H9 (cell line): ENCODE results near the gene PCNX2. TPM values are rescaled to one million over a fixed set of nuclear protein-coding genes. Genes with fewer than 3 reads are reported as not detected.

Experiments
- DNase-seq: peaks from one replicate; pipeline ENCODE4 v3.0.0-alpha.2; 2017
- H2AFZ ChIP-seq: one replicate; pipeline ENCODE4 v1.6.1; 2013; ENCODE audit warnings: mild to moderate bottlenecking, low read length, control low read depth, moderate library complexity
- H2AK5ac ChIP-seq: 2 replicates; pipeline ENCODE4 v1.6.1; 2013; ENCODE audit warnings: low read length, control low read depth, mixed read lengths; ENCODE audit not compliant: insufficient read length
- H2BK120ac ChIP-seq: one replicate; pipeline ENCODE4 v1.6.1; 2013; ENCODE audit warnings: low read depth, mild to moderate bottlenecking, low read length, control low read depth, inconsistent platforms; ENCODE audit not compliant: poor library complexity, severe bottlenecking
- H2BK12ac ChIP-seq: 2 replicates; pipeline ENCODE4 v1.6.1; 2013; ENCODE audit warnings: low read length, control low read depth, mixed read lengths, low read depth; ENCODE audit not compliant: insufficient read length
- H2BK15ac ChIP-seq: 2 replicates; pipeline ENCODE4 v1.6.1; 2013; ENCODE audit warnings: low read depth, low read length, control low read depth
- H2BK20ac ChIP-seq: one replicate; pipeline ENCODE4 v1.6.1; 2013; ENCODE audit warnings: low read depth, mild to moderate bottlenecking, low read length, control low read depth, inconsistent platforms; ENCODE audit not compliant: poor library complexity, severe bottlenecking
- H2BK5ac ChIP-seq: 2 replicates; pipeline ENCODE4 v1.6.1; 2013; ENCODE audit warnings: low read length, control low read depth, mixed read lengths; ENCODE audit not compliant: insufficient read length
- H3K14ac ChIP-seq: 2 replicates; pipeline ENCODE4 v1.6.1; 2013; ENCODE audit warnings: low read length, control low read depth; ENCODE audit not compliant: insufficient read depth
- H3K18ac ChIP-seq: 2 replicates; pipeline ENCODE4 v1.6.1; 2013; ENCODE audit warnings: low read depth, mild to moderate bottlenecking, mixed read lengths, low read length, control low read depth; ENCODE audit not compliant: insufficient read length
- H3K23ac ChIP-seq: 2 replicates; pipeline ENCODE4 v1.6.1; 2013; ENCODE audit warnings: low read length, control low read depth, mixed read lengths, low read depth; ENCODE audit not compliant: insufficient read length
- H3K23me2 ChIP-seq: 2 replicates; pipeline ENCODE4 v1.6.1; 2013; ENCODE audit warnings: low read depth, mild to moderate bottlenecking, mixed read lengths, low read length, control low read depth; ENCODE audit not compliant: insufficient read length, poor library complexity, severe bottlenecking
- H3K27ac ChIP-seq: 2 replicates; pipeline ENCODE4 v1.5.1; 2013; ENCODE audit warnings: low read length, control low read depth, mixed read lengths, low read depth; ENCODE audit not compliant: insufficient read length
- H3K27me3 ChIP-seq: 2 replicates; pipeline ENCODE4 v1.6.1; 2013; ENCODE audit warnings: low read length, control low read depth, inconsistent platforms; ENCODE audit not compliant: insufficient read depth
- H3K4ac ChIP-seq: 2 replicates; pipeline ENCODE4 v1.6.1; 2013; ENCODE audit warnings: low read depth, mild to moderate bottlenecking, control low read depth, inconsistent platforms, low read length, moderate library complexity
- H3K4me1 ChIP-seq: 2 replicates; pipeline ENCODE4 v1.6.1; 2013; ENCODE audit warnings: low read length, control low read depth, inconsistent platforms; ENCODE audit not compliant: insufficient read depth
- H3K4me2 ChIP-seq: 2 replicates; pipeline ENCODE4 v1.6.1; 2013; ENCODE audit warnings: low read length, control low read depth, mixed read lengths; ENCODE audit not compliant: insufficient read length, insufficient read depth
- H3K56ac ChIP-seq: 2 replicates; pipeline ENCODE4 v1.6.1; 2013; ENCODE audit warnings: low read depth, mild to moderate bottlenecking, mixed read lengths, low read length, control low read depth; ENCODE audit not compliant: insufficient read length
- H3K79me1 ChIP-seq: 2 replicates; pipeline ENCODE4 v1.6.1; 2013; ENCODE audit warnings: low read depth, mild to moderate bottlenecking, moderate library complexity, low read length, control low read depth, inconsistent platforms; ENCODE audit not compliant: insufficient read depth, poor library complexity, severe bottlenecking
- H3K79me2 ChIP-seq: 2 replicates; pipeline ENCODE4 v1.6.1; 2013; ENCODE audit warnings: low read length, control low read depth, inconsistent platforms; ENCODE audit not compliant: insufficient read depth
- H3K9ac ChIP-seq: 2 replicates; pipeline ENCODE4 v1.6.1; 2013; ENCODE audit warnings: low read length, control low read depth, mixed read lengths; ENCODE audit not compliant: insufficient read length; ENCODE audit errors: extremely low read depth
- H3K9me3 ChIP-seq: one replicate; pipeline ENCODE4 v1.6.1; 2013; ENCODE audit warnings: low read depth, low read length, inconsistent platforms; ENCODE audit not compliant: control insufficient read depth
- H3T11ph ChIP-seq: one replicate; pipeline ENCODE4 v1.6.1; 2013; ENCODE audit warnings: mild to moderate bottlenecking, low read length, control low read depth, inconsistent platforms
- H4K20me1 ChIP-seq: one replicate; pipeline ENCODE4 v1.6.1; 2013; ENCODE audit not compliant: control insufficient read depth, insufficient read length, insufficient read depth
- H4K5ac ChIP-seq: 2 replicates; pipeline ENCODE4 v1.6.1; 2013; ENCODE audit warnings: low read depth, mild to moderate bottlenecking, mixed read lengths, low read length, control low read depth; ENCODE audit not compliant: insufficient read length
- H4K8ac ChIP-seq: replicated peaks from 2 replicates; pipeline ENCODE4 v1.6.1; 2013; ENCODE audit warnings: low read length, control low read depth, mixed read lengths, low read depth; ENCODE audit not compliant: insufficient read length
- H4K91ac ChIP-seq: 2 replicates; pipeline ENCODE4 v1.6.1; 2013; ENCODE audit warnings: low read depth, mild to moderate bottlenecking, moderate library complexity, mixed read lengths, low read length, control low read depth; ENCODE audit not compliant: insufficient read length
- H3K27ac Mint-ChIP-seq, 3 experiments: 2 replicates in 2 of 3; 3 replicates in 1 of 3; pipeline ENCODE4 v1.8.0; 2020 to 2021; ENCODE audit warnings: mixed read lengths in 3 of 3, mild to moderate bottlenecking in 1 of 3, moderate library complexity in 1 of 3
- H3K27me3 Mint-ChIP-seq: 2 replicates; pipeline ENCODE4 v1.8.0; 2021; ENCODE audit warnings: low read depth, mild to moderate bottlenecking, moderate library complexity, mixed read lengths
- H3K36me3 Mint-ChIP-seq, 3 experiments: 2 replicates in 2 of 3; 3 replicates in 1 of 3; pipeline ENCODE4 v1.8.0; 2020 to 2021; ENCODE audit warnings: low read depth in 3 of 3, mixed read lengths in 3 of 3; ENCODE audit not compliant: insufficient read depth in 1 of 3
- H3K4me1 Mint-ChIP-seq, 2 experiments: 2 replicates each; pipeline ENCODE4 v1.8.0; 2020; ENCODE audit warnings: mixed read lengths in 2 of 2
- H3K4me3 Mint-ChIP-seq, 2 experiments: 2 replicates in 1 of 2; 3 replicates in 1 of 2; pipeline ENCODE4 v1.8.0; 2020 to 2021; ENCODE audit warnings: mild to moderate bottlenecking in 2 of 2, mixed read lengths in 2 of 2, moderate library complexity in 1 of 2
- H3K9me3 Mint-ChIP-seq, 2 experiments: 2 replicates in 1 of 2; 3 replicates in 1 of 2; pipeline ENCODE4 v1.8.0; 2020; ENCODE audit warnings: mild to moderate bottlenecking in 2 of 2, mixed read lengths in 2 of 2, moderate library complexity in 1 of 2
- CTCF ChIP-seq: fragments of 200-600 bp; sonication (generic); conservative IDR thresholded peaks from 3 replicates; pipeline ENCODE4 v1.8.0; 2021; ENCODE audit warnings: antibody characterized with exemption, mild to moderate bottlenecking
- WGBS: extraction: QIAGEN DNeasy Blood & Tissue Kit; methylation state at CpG from one replicate; pipeline ENCODE4 v1.1.7; 2013; ENCODE audit warnings: missing lambda C conversion rate, low lambda C conversion rate, mixed read lengths; ENCODE audit not compliant: insufficient read length; ENCODE audit errors: extremely low coverage; 5-methylcytosine and 5-hydroxymethylcytosine counted together
- total RNA-seq: library from RNA; stranded (reverse); gene quantifications from 2 replicates; pipeline ENCODE4 v1.2.1, GENCODE V29; 2021

Gene PCNX2
- total RNA-seq, 1 experiment from 2014 or later, result 45.1 TPM

- no peak for TF ChIP-seq CTCF
- Histone ChIP-seq H3K4me1 (no peaks in the 10 kb centered on the region), H4K20me1 (no peaks in the 10 kb centered on the region), H2BK15ac (no peak overlapping the region), H3K4me2 (no peak overlapping the region), H2BK12ac (no peak overlapping the region), H3K23me2 (no peaks in the 10 kb centered on the region), H2AFZ (no peak overlapping the region), H3K18ac (no peak overlapping the region), H3K79me1 (no peaks in the 10 kb centered on the region), H3K79me2 (no peaks in the 10 kb centered on the region), H2AK5ac (no peak overlapping the region), H2BK20ac (no peak overlapping the region), H3K23ac (no peak overlapping the region), H4K8ac (no peak overlapping the region), H3K9ac (no peak overlapping the region), H3K56ac (no peak overlapping the region), H3K27me3 (no peaks in the 10 kb centered on the region), H3K27ac (no peak overlapping the region), H2BK5ac (no peak overlapping the region), H4K5ac (no peak overlapping the region), H4K91ac (no peak overlapping the region), H3K9me3 (peaks cover 18% of the 10 kb centered on the region), H3T11ph (no peak overlapping the region), H2BK120ac (no peak overlapping the region), H3K4ac (no peak overlapping the region), H3K14ac (no peak overlapping the region)
- H3K27me3 Mint-ChIP-seq, result no peaks in the 10 kb centered on the region; the same call in 1 of the 2 replicates
- no peak overlapping the region for H3K27ac Mint-ChIP-seq
- peaks cover 92 to 93% (median 93%) of the 10 kb centered on the region in 3 experiments for H3K36me3 Mint-ChIP-seq
- H3K9me3 Mint-ChIP-seq, result peaks cover 27 to 36% of the 10 kb centered on the region in 2 experiments
- no peak for DNase-seq
- H3K4me1 Mint-ChIP-seq, result peaks cover 4 to 10% of the 10 kb centered on the region in 2 experiments
- H3K4me3 Mint-ChIP-seq, result no peak overlapping the region
- WGBS, result no CpG with 5 or more reads among the region's 2 CpGs
Measured at GRCh38 chr1:232996143-232996542, 299.4 kb downstream of the PCNX2 start.
